Muscle layer of duodenum (tissue), 2 donors: ENCODE data around the gene LSM8.

Source experiments
- H3K27ac ChIP-seq: one replicate; pipeline ENCODE4 v1.7.0; 2013; ENCODE audit warnings: mild to moderate bottlenecking, low read length
- H3K27me3 ChIP-seq: one replicate; pipeline ENCODE4 v1.7.0; 2013; ENCODE audit warnings: low read depth, mild to moderate bottlenecking, control low read depth, low read length
- H3K36me3 ChIP-seq, 2 donors: one replicate each; pipeline ENCODE4 v1.7.0; 2013; ENCODE audit warnings: low read length in 2 of 2, control low read depth in 1 of 2, mild to moderate bottlenecking in 1 of 2; ENCODE audit not compliant: insufficient read depth in 2 of 2, control insufficient read depth in 1 of 2
- H3K4me1 ChIP-seq, 2 donors: one replicate each; pipeline ENCODE4 v1.7.0; 2013; ENCODE audit warnings: low read length in 2 of 2, mild to moderate bottlenecking in 2 of 2, control low read depth in 1 of 2, moderate library complexity in 1 of 2; ENCODE audit not compliant: insufficient read depth in 2 of 2, control insufficient read depth in 1 of 2
- H3K4me3 ChIP-seq, 2 donors: one replicate each; pipeline ENCODE4 v1.7.0; 2013; ENCODE audit warnings: low read length in 2 of 2, low read depth in 1 of 2, mild to moderate bottlenecking in 1 of 2
- H3K9me3 ChIP-seq, 2 donors: one replicate each; pipeline ENCODE4 v1.7.0; 2013; ENCODE audit warnings: low read length in 2 of 2, control low read depth in 1 of 2, mild to moderate bottlenecking in 1 of 2; ENCODE audit not compliant: control insufficient read depth in 1 of 2
- donor health status: healthy.

The LSM8 gene

GRCh38 chr7:118175740-118176139 is 8.2 kb upstream of the LSM8 start:
- Histone ChIP-seq H3K27me3 (no peaks in the 10 kb centered on the region), H3K36me3 (no peaks in the 10 kb centered on the region), H3K4me1 (no peaks in the 10 kb centered on the region), H3K9me3 (no peaks in the 10 kb centered on the region), H3K4me3 (no peak overlapping the region), H3K27ac (no peak overlapping the region)

DNA sequence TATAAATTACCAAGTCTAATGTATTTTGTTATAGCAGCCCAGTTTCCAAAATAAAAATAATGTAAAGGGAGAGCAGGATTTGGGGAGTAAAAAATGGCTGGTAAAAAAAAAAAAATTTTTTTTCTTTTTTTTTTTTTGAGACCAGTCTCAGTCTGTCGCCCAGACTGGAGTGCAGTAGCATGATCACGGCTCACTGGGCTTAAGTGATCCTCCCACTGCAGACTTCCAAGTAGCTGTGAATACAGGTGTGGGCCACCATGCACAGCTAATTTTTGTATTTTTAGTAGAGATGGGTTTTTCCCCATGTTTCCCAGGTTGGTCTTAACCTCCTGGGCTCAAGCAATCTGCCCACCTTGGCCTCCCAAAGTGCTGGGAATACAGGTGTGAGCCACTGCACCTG is 4.8 kb upstream of the LSM8 start:
- Histone ChIP-seq H3K27me3 (no peaks in the 10 kb centered on the region), H3K27ac (no peak overlapping the region), H3K9me3 (no peaks in the 10 kb centered on the region), H3K36me3 (no peaks in the 10 kb centered on the region), H3K4me1 (no peaks in the 10 kb centered on the region), H3K4me3 (no peak overlapping the region)

- Histone ChIP-seq H3K4me1 (peaks cover 7 to 23% of the 10 kb centered on the region in 2 donors), H3K4me3 (peak overlapping the region; percentile 78 to 98), H3K27me3 (no peaks in the 10 kb centered on the region), H3K27ac (peak overlapping the region; percentile 99), H3K36me3 (peaks cover 0 to 2% of the 10 kb centered on the region in 2 donors), H3K9me3 (no peaks in the 10 kb centered on the region)
Measured at GRCh38 chr7:118182593-118183427, 1.2 kb upstream of the LSM8 start.

DNA sequence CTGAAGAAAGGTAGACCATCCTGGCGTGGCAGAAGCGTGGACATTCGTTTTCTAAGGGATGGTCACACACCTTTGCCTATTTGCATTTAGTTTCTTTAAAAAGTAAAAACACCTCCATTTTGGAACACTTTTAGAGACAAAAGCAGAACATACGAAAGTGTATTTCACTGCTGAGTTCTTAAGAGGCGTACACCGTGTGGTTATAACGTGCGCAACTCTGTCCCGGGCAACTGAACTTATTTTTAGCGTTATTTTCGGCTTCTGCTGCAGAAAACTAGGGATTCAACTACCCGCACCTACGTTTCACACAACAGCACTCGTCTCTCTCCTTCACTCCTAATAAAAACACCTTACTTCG is 557 bp upstream of the LSM8 start:
- Histone ChIP-seq H3K9me3 (no peaks in the 10 kb centered on the region), H3K27me3 (no peaks in the 10 kb centered on the region), H3K27ac (peak overlapping the region; percentile 99), H3K4me1 (peaks cover 7 to 23% of the 10 kb centered on the region in 2 donors), H3K36me3 (peaks cover 6 to 8% of the 10 kb centered on the region in 2 donors), H3K4me3 (peak overlapping the region; percentile 78 to 98)

GRCh38 chr7:118184565-118184940 is 589 bp downstream of the LSM8 start:
- H3K27me3 ChIP-seq = no peaks in the 10 kb centered on the region
- peaks cover 7 to 23% of the 10 kb centered on the region in 2 donors for H3K4me1 ChIP-seq
- peaks cover 10 to 11% of the 10 kb centered on the region in 2 donors for H3K36me3 ChIP-seq
- H3K4me3 ChIP-seq = peak overlapping the region; percentile 78 to 98
- H3K27ac ChIP-seq = peak overlapping the region; percentile 99
- H3K9me3 ChIP-seq = no peaks in the 10 kb centered on the region

- H3K4me3 ChIP-seq = peak overlapping the region; percentile 78 to 98
- H3K4me1 ChIP-seq = peaks cover 7 to 23% of the 10 kb centered on the region in 2 donors
- H3K27me3 ChIP-seq = no peaks in the 10 kb centered on the region
- H3K9me3 ChIP-seq = no peaks in the 10 kb centered on the region
- peaks cover 10 to 11% of the 10 kb centered on the region in 2 donors for H3K36me3 ChIP-seq
- H3K27ac ChIP-seq = peak overlapping the region; percentile 99
Measured at GRCh38 chr7:118185163-118185860, 1.3 kb downstream of the LSM8 start.

- H3K4me1 ChIP-seq = peaks cover 7 to 23% of the 10 kb centered on the region in 2 donors
- H3K27me3 ChIP-seq = no peaks in the 10 kb centered on the region
- peaks cover 10 to 11% of the 10 kb centered on the region in 2 donors for H3K36me3 ChIP-seq
- no peaks in the 10 kb centered on the region for H3K9me3 ChIP-seq
- H3K27ac ChIP-seq = no peak overlapping the region
- no peak overlapping the region for H3K4me3 ChIP-seq
Measured at GRCh38 chr7:118186501-118186900, 2.5 kb downstream of the LSM8 start.

DNA sequence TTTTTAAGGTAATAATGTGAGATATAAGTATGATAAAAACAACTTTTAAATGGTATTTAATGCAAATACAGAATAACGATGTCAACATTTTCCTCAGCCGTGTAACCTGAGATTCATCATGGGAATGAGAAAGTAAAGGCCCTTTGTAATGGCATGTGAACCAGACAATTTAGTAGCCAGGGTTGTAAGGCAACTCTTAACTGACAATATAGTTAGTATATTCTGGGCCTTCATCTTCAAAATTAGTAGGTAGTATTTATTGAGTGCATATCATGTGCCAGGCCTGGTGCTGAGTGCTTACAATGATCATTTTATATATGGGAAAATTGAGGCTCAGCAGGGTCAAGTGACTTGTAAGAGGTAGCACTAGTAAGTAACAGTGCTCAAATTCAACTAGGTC is 10.6 kb downstream of the LSM8 start:
- Histone ChIP-seq H3K9me3 (no peaks in the 10 kb centered on the region), H3K36me3 (peaks cover 4 to 7% of the 10 kb centered on the region in 2 donors), H3K27ac (no peak overlapping the region), H3K4me1 (no peaks in the 10 kb centered on the region), H3K4me3 (no peak overlapping the region), H3K27me3 (no peaks in the 10 kb centered on the region)

DNA sequence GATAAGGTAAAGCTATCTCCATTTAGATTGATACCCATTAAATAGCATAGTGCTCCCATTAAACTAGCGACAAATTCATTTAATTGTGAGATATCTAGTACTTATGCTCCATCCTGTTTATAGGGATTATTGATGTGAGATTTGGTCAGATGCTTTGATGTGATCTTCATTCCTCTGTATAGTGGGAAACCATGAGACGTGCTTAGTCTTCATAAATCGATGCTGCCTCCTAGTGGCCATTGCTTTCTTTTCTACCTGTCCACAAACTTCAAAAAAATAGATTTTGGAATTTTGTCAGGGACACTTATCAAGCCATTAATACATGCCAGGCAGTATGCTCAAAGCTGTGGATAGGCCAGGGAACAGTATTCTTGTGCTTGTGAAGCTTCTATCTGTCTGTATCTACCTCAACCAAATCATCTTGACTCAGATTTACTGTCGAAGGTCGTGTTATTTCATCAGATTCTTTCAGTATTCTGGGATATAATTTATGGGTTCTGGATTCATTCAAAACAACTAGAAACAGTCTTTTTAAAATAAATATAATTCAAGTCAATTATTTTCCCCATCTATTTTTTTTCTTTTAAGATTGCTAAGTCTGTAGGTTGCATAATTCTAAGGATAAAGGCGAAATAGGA is 12.0 kb downstream of the LSM8 start:
- Histone ChIP-seq H3K27ac (no peak overlapping the region), H3K4me1 (no peaks in the 10 kb centered on the region), H3K36me3 (peaks cover 4 to 7% of the 10 kb centered on the region in 2 donors), H3K4me3 (no peak overlapping the region), H3K9me3 (no peaks in the 10 kb centered on the region), H3K27me3 (no peaks in the 10 kb centered on the region)

DNA sequence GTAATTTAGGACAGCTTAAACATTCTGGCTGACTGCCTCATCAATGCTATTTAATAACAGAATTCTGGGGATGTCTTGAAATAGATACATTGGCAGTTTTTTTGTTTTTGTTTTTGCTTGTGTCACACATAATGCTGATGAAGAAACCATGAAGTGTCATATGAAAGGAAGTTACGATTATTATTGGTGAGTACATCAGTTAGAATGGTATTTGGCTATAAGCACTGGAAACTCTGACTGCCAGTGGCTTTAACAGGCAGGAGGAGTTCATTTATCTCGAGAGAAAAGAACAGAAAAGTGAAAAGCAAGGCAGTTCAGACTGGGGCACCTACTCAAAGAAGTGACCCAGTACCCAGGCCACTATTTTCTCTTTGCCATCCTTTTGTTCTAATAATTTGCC is 18.1 kb downstream of the LSM8 start:
- Histone ChIP-seq H3K4me1 (no peaks in the 10 kb centered on the region), H3K36me3 (no peaks in the 10 kb centered on the region), H3K27me3 (no peaks in the 10 kb centered on the region), H3K4me3 (no peak overlapping the region), H3K27ac (no peak overlapping the region), H3K9me3 (no peaks in the 10 kb centered on the region)

GRCh38 chr7:118214051-118214832 is 30.3 kb downstream of the LSM8 start:
- H3K27me3 ChIP-seq = no peaks in the 10 kb centered on the region
- H3K9me3 ChIP-seq = no peaks in the 10 kb centered on the region
- no peaks in the 10 kb centered on the region for H3K36me3 ChIP-seq
- peak overlapping the region; percentile 65 to 90 for H3K4me3 ChIP-seq
- peaks cover 0 to 13% of the 10 kb centered on the region in 2 donors for H3K4me1 ChIP-seq
- H3K27ac ChIP-seq = peak overlapping the region; percentile 20
